SU-DHL-6 (cell line): ENCODE measurements around the gene MEX3D.

Experiments
- H2AFZ ChIP-seq: fragments of 200-600 bp; sonication (generic); 2 replicates; pipeline ENCODE4 v1.6.1; 2014; ENCODE audit warnings: low read depth, mild to moderate bottlenecking, moderate library complexity, mixed read lengths, antibody characterized with exemption, low read length; ENCODE audit not compliant: severe bottlenecking
- H3F3A ChIP-seq: fragments of 200-600 bp; shearing (Covaris generic); 2 replicates; pipeline ENCODE4 v1.6.0; 2016; ENCODE audit warnings: antibody characterized with exemption, mild to moderate bottlenecking; ENCODE audit not compliant: insufficient read depth
- H3K27ac ChIP-seq: fragments of 200-600 bp; sonication (generic); 2 replicates; pipeline ENCODE4 v1.5.1; 2016; ENCODE audit warnings: low read depth, mild to moderate bottlenecking, low read length, moderate library complexity, mixed read lengths
- H3K27me3 ChIP-seq: fragments of 200-600 bp; sonication (generic), shearing (Covaris generic); 2 replicates; pipeline ENCODE4 v1.6.0; 2014; ENCODE audit warnings: mild to moderate bottlenecking, low read length
- H3K36me3 ChIP-seq: fragments of 200-600 bp; sonication (generic); 2 replicates; pipeline ENCODE4 v1.6.1; 2014; ENCODE audit warnings: mild to moderate bottlenecking, low read length, mixed read lengths
- H3K4me2 ChIP-seq: fragments of 300-600, 200-600 bp; shearing (Covaris generic), sonication (generic); 2 replicates; pipeline ENCODE4 v1.6.0; 2014; ENCODE audit warnings: low read length, low read depth, mild to moderate bottlenecking; ENCODE audit not compliant: poor library complexity, severe bottlenecking
- H3K4me3 ChIP-seq: fragments of 200-600 bp; sonication (generic); 2 replicates; pipeline ENCODE4 v1.5.1; 2014; ENCODE audit warnings: antibody characterized with exemption, low read length, mild to moderate bottlenecking, mixed read lengths; ENCODE audit not compliant: insufficient read depth, poor library complexity, severe bottlenecking
- H3K79me2 ChIP-seq: fragments of 200-600 bp; sonication (generic); 2 replicates; pipeline ENCODE4 v1.6.1; 2014; ENCODE audit warnings: mild to moderate bottlenecking, low read length, moderate library complexity; ENCODE audit not compliant: insufficient read depth
- H3K9ac ChIP-seq: fragments of 200-600 bp; sonication (generic); 2 replicates; pipeline ENCODE4 v1.7.0; 2014; ENCODE audit warnings: mild to moderate bottlenecking, low read length
- H3K9me2 ChIP-seq: fragments of 200-600 bp; sonication (generic); replicated peaks from 2 replicates; pipeline ENCODE4 v1.6.1; 2014; ENCODE audit warnings: low read length; ENCODE audit not compliant: insufficient read depth
- H3K9me3 ChIP-seq: fragments of 200-600 bp; sonication (generic); 2 replicates; pipeline ENCODE4 v1.6.1; 2014; ENCODE audit warnings: low read length, mixed read lengths; ENCODE audit not compliant: insufficient read depth
- H4K20me1 ChIP-seq: fragments of 200-600 bp; sonication (generic); 2 replicates; pipeline ENCODE4 v1.6.1; 2014; ENCODE audit warnings: low read depth, mild to moderate bottlenecking, antibody characterized with exemption, low read length, moderate library complexity, mixed read lengths
- CTCF ChIP-seq: fragments of 200-600 bp; sonication (generic); IDR thresholded peaks from one replicate; pipeline ENCODE4 v1.5.1; 2017; ENCODE audit warnings: antibody characterized with exemption, mild to moderate bottlenecking, low read length, moderate library complexity; ENCODE audit not compliant: insufficient read depth, poor library complexity, severe bottlenecking
- EZH2phosphoT487 ChIP-seq: fragments of 200-600 bp; sonication (generic), shearing (Covaris generic); conservative IDR thresholded peaks from 2 replicates; pipeline ENCODE4 v1.6.1; 2018; ENCODE audit warnings: mild to moderate bottlenecking, antibody characterized with exemption, low read length, moderate library complexity, mixed read lengths

The MEX3D gene

GRCh38 chr19:1575323-1576241 lies 7.5 kb upstream of the MEX3D start:
- H3K9ac ChIP-seq = no peak overlapping the region
- H2AFZ ChIP-seq = no peak overlapping the region
- no peak overlapping the region for H3K4me2 ChIP-seq
- no peaks in the 10 kb centered on the region for H3K27me3 ChIP-seq
- no peaks in the 10 kb centered on the region for H3K79me2 ChIP-seq
- no peaks in the 10 kb centered on the region for H3F3A ChIP-seq
- H3K27ac ChIP-seq = no peak overlapping the region
- no peak for TF ChIP-seq EZH2phosphoT487
- no peaks in the 10 kb centered on the region for H3K9me3 ChIP-seq
- H3K9me2 ChIP-seq = no peaks in the 10 kb centered on the region
- H4K20me1 ChIP-seq = no peaks in the 10 kb centered on the region
- H3K4me3 ChIP-seq = no peak overlapping the region
- H3K36me3 ChIP-seq = no peaks in the 10 kb centered on the region

GRCh38 chr19:1574354-1575136 lies 6.4 kb upstream of the MEX3D start:
- H3K4me2 ChIP-seq = no peak overlapping the region
- H3K79me2 ChIP-seq = no peaks in the 10 kb centered on the region
- H3K4me3 ChIP-seq = no peak overlapping the region
- no peaks in the 10 kb centered on the region for H3K36me3 ChIP-seq
- no peak overlapping the region for H2AFZ ChIP-seq
- no peaks in the 10 kb centered on the region for H4K20me1 ChIP-seq
- TF ChIP-seq EZH2phosphoT487 (no peak), CTCF (no peak)
- 0 out of 2 replicates have a peak, but pooled peaks cover 4% of the 10 kb centered on the region for H3F3A ChIP-seq
- H3K27me3 ChIP-seq = no peaks in the 10 kb centered on the region
- H3K9me3 ChIP-seq = no peaks in the 10 kb centered on the region
- H3K27ac ChIP-seq = no peak overlapping the region
- no peaks in the 10 kb centered on the region for H3K9me2 ChIP-seq
- no peak overlapping the region for H3K9ac ChIP-seq

GRCh38 chr19:1572795-1573194 lies 4.7 kb upstream of the MEX3D start:
- Histone ChIP-seq H3K27me3 (no peaks in the 10 kb centered on the region), H4K20me1 (no peaks in the 10 kb centered on the region), H3K9me3 (0 out of 2 replicates have a peak, but pooled peaks cover 3% of the 10 kb centered on the region), H3K9me2 (no peaks in the 10 kb centered on the region), H3K4me3 (no peak overlapping the region), H3K79me2 (no peaks in the 10 kb centered on the region), H3K4me2 (no peak overlapping the region), H3F3A (0 out of 2 replicates have a peak, but pooled peaks cover 4% of the 10 kb centered on the region), H3K36me3 (no peaks in the 10 kb centered on the region), H3K9ac (no peak overlapping the region), H2AFZ (no peak overlapping the region), H3K27ac (no peak overlapping the region)
- TF ChIP-seq EZH2phosphoT487 (no peak), CTCF (no peak)

GRCh38 chr19:1571358-1571757 lies 3.2 kb upstream of the MEX3D start:
- no peaks in the 10 kb centered on the region for H4K20me1 ChIP-seq
- H3K27ac ChIP-seq = no peak overlapping the region
- H3F3A ChIP-seq = 0 out of 2 replicates have a peak, but pooled peaks cover 4% of the 10 kb centered on the region
- no peaks in the 10 kb centered on the region for H3K9me2 ChIP-seq
- 0 out of 2 replicates have a peak, but pooled peaks cover 3% of the 10 kb centered on the region for H3K9me3 ChIP-seq
- H3K27me3 ChIP-seq = no peaks in the 10 kb centered on the region
- no peak overlapping the region for H3K9ac ChIP-seq
- no peaks in the 10 kb centered on the region for H3K36me3 ChIP-seq
- no peak overlapping the region for H3K4me2 ChIP-seq
- TF ChIP-seq EZH2phosphoT487 (no peak), CTCF (no peak)
- H2AFZ ChIP-seq = no peak overlapping the region
- no peaks in the 10 kb centered on the region for H3K79me2 ChIP-seq
- no peak overlapping the region for H3K4me3 ChIP-seq
